Thyroid gland (tissue), 4 donors: ENCODE data around the gene TSPAN9. TPM values are rescaled to one million over a fixed set of nuclear protein-coding genes. Genes with fewer than 3 reads are reported as not detected.
"Not testable (repeated sequence)": the region's sequence is repeated elsewhere in the genome, so short reads cannot be mapped to it uniquely, and the experiment has no call there.

Experiments used
- DNase-seq, 2 donors: peaks; one replicate each; pipeline ENCODE4 v3.0.0-alpha.2; 2019
- H3K27ac ChIP-seq, 3 donors: fragments of 200-600 bp; sonication (generic); 1 replicate in 2 of 3; 2 replicates in 1 of 3; pipeline ENCODE4 v1.5.1; 2016 to 2019; ENCODE audit warnings: mild to moderate bottlenecking in 1 of 3, moderate library complexity in 1 of 3
- H3K27me3 ChIP-seq: fragments of 200-600 bp; sonication (generic); one replicate; pipeline ENCODE4 v1.5.1; 2019
- H3K36me3 ChIP-seq, 2 donors: fragments of 200-600 bp; sonication (generic); one replicate each; pipeline ENCODE4 v1.5.1; 2016 to 2019
- H3K4me1 ChIP-seq, 2 donors: fragments of 200-600 bp; sonication (generic); one replicate each; pipeline ENCODE4 v1.5.1; 2017 to 2019
- H3K4me3 ChIP-seq, 3 donors: fragments of 200-600 bp; sonication (generic); replicated peaks in 1 of 3; 1 replicate in 2 of 3; 2 replicates in 1 of 3; pipeline ENCODE4 v1.5.1; 2016; ENCODE audit warnings: mild to moderate bottlenecking in 1 of 3
- H3K9me3 ChIP-seq: fragments of 200-600 bp; sonication (generic); one replicate; pipeline ENCODE4 v1.5.1; 2017
- POLR2A ChIP-seq, 2 donors: fragments of 450-650 bp; IDR thresholded peaks; one replicate each; pipeline ENCODE4 v1.6.1; 2017; ENCODE audit warnings: antibody characterized with exemption in 2 of 2, mild to moderate bottlenecking in 2 of 2, moderate library complexity in 1 of 2
- WGBS, 2 donors: methylation state at CpG; one replicate each; pipeline ENCODE4 v1.1.5; 2017; 5-methylcytosine and 5-hydroxymethylcytosine counted together
- intact Hi-C: fragments of 100-400 bp; cut with DNase I; formaldehyde crosslinking; loops from one replicate; pipeline ENCODE4 v1.15.1; 2023
- total RNA-seq, 4 donors: library from RNA; depleted of rRNA; stranded (reverse); fragments of >200 nt; gene quantifications; one replicate each; pipeline ENCODE4 v1.2.3, GENCODE V29; 2016
- TF ChIP-seq, protein P1 (sequence below), 6 experiments: fragments of 200-600 bp in 3 of 6; fragments of 450-650 bp in 3 of 6; sonication (generic) in 3 of 6; IDR thresholded peaks; one replicate each; pipeline ENCODE4 v1.5.1; 2016 to 2019; ENCODE audit warnings: antibody characterized with exemption in 6 of 6, mild to moderate bottlenecking in 2 of 6, inconsistent platforms in 1 of 6, moderate library complexity in 1 of 6

TSPAN9 gene
- total RNA-seq, 4 donors from 2014 or later = 26.9 to 47.5 (median 33.2) TPM

DNA sequence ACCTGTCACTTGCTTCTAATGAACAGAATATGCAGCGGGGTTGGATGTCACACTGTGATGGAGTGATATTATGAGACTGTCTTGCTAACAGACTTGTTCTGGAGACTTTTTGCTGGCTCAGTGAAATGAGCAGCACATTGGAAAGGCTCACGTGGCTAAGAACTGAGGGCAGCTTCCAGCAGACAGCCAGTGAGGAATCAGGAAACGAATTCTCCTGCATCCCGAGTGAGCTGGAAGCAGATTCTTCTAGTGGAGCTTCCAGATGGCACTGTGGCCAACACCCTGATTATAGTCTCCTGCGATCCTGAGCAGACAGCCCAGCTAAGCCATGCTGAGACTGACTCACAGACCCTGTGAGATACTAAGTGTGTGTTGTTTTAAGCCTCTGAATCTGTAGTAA lies 16.1 kb upstream of the TSPAN9 start:
- 54 to 64% methylated on average over 4 to 5 of the region's 5 CpGs for WGBS, 2 donors

DNA sequence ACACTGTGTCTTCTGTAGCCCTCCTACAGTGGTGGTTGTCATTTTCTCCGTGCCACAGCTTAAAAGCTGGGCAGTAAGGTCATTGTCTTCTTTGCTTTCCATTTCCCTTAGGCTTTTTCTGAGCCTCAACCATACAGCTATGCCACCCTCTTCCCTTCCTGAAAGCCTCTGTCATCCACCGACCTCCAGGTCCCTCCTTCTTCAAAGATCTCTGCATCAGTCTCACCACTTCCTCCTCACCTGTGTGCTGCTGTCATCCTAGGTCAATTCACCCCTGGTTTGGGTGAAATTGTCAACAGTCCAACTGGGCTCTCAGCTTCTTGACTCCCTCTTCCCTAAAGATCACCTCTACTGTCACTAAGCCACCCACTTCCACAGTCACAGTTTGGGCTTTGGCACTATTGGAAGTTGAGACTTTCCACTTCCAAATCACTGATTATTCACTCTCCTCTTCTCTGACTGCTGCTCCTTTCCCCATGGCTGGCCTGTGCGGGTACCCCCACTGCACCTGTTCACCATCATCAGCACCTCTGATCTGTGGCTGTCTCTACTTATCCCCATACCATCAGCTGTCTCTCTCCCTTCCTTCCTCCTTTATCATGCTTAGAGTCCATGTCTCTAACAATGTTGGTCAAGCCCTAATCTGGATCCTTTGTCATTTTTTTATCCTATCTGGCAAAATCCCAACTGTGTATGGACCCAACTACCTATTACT lies 15.5 kb upstream of the TSPAN9 start:
- intact Hi-C loops = no loop called here
- Histone ChIP-seq H3K4me1 (no peaks in the 10 kb centered on the region), H3K4me3 (no peak overlapping the region), H3K27me3 (no peaks in the 10 kb centered on the region), H3K27ac (no peak overlapping the region), H3K36me3 (no peaks in the 10 kb centered on the region), H3K9me3 (no peaks in the 10 kb centered on the region)
- TF ChIP-seq, protein P1, sequence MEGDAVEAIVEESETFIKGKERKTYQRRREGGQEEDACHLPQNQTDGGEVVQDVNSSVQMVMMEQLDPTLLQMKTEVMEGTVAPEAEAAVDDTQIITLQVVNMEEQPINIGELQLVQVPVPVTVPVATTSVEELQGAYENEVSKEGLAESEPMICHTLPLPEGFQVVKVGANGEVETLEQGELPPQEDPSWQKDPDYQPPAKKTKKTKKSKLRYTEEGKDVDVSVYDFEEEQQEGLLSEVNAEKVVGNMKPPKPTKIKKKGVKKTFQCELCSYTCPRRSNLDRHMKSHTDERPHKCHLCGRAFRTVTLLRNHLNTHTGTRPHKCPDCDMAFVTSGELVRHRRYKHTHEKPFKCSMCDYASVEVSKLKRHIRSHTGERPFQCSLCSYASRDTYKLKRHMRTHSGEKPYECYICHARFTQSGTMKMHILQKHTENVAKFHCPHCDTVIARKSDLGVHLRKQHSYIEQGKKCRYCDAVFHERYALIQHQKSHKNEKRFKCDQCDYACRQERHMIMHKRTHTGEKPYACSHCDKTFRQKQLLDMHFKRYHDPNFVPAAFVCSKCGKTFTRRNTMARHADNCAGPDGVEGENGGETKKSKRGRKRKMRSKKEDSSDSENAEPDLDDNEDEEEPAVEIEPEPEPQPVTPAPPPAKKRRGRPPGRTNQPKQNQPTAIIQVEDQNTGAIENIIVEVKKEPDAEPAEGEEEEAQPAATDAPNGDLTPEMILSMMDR (IDR thresholded peaks at IDR 0.05) = no peak
- TF ChIP-seq POLR2A (IDR thresholded peaks at IDR 0.05) = no peak
- no peak for DNase-seq
- 75 to 76% methylated on average over 3 of the region's 3 CpGs for WGBS, 2 donors

More for the DNA sequence above, 16.1 kb upstream of the TSPAN9 start:
- Histone ChIP-seq H3K36me3 (no peaks in the 10 kb centered on the region), H3K27ac (no peak overlapping the region), H3K9me3 (no peaks in the 10 kb centered on the region), H3K27me3 (no peaks in the 10 kb centered on the region), H3K4me3 (no peak overlapping the region), H3K4me1 (peaks cover 0 to under 1% of the 10 kb centered on the region in 2 donors)
- no peak for DNase-seq
- TF ChIP-seq, protein P1 (IDR thresholded peaks at IDR 0.05) = no peak
- no peak for TF ChIP-seq POLR2A (IDR thresholded peaks at IDR 0.05)
- intact Hi-C loops = no loop called here

DNA sequence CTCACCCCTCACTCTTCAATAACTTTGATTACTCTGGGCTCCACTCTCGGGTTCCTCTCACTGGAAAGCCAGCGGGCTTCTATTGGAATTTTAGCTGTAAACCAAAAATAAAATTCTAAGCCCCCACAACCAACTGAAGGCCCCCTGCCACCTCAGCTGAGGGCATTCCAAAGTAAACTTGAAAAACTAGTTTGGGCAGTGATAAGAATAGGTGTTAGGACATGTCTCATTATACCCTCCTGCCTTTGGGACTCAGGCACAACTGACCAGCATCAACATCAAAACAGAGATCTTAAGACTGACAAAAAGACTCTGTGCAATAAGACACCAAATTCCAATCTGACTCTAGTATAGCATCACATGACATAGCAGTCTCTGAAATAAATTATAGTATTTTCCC lies 11.9 kb upstream of the TSPAN9 start:
- DNase-seq = no peak
- H3K9me3 ChIP-seq = no peaks in the 10 kb centered on the region
- H3K4me3 ChIP-seq = no peak overlapping the region
- H3K36me3 ChIP-seq = no peaks in the 10 kb centered on the region
- H3K27me3 ChIP-seq = no peaks in the 10 kb centered on the region
- peaks cover 0 to 9% of the 10 kb centered on the region in 2 donors for H3K4me1 ChIP-seq
- no peak for TF ChIP-seq POLR2A (IDR thresholded peaks at IDR 0.05)
- TF ChIP-seq, protein P1 (IDR thresholded peaks at IDR 0.05) = no peak
- intact Hi-C loops = no loop called here
- no peak overlapping the region for H3K27ac ChIP-seq
- WGBS, 2 donors = 66 to 76% methylated on average over 2 of the region's 2 CpGs

DNA sequence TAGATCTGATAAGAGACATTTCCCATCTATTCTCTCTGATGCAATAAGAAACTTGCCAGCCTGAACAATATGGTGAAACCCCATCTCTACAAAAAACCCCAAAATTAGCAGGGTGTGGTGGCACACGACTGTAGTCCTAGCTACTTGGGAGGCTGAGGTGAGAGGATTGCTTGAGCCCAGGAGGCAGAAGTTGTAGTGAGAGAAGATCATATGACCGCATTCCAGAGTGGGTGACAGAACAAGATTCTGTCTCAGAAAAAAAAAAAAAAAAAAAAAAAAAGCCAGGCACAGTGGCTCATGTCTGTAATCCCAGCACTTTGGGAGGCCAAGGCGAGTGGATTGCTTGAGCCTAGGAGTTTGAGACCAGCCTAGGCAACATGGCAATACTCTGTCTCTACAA lies 11.3 kb upstream of the TSPAN9 start:
- H3K27me3 ChIP-seq, H3K27ac ChIP-seq, H3K36me3 ChIP-seq, H3K4me3 ChIP-seq, DNase-seq, H3K4me1 ChIP-seq, H3K9me3 ChIP-seq, intact Hi-C loops: not testable (repeated sequence)
- 88 to 95% methylated on average over 3 of the region's 3 CpGs for WGBS, 2 donors

DNA sequence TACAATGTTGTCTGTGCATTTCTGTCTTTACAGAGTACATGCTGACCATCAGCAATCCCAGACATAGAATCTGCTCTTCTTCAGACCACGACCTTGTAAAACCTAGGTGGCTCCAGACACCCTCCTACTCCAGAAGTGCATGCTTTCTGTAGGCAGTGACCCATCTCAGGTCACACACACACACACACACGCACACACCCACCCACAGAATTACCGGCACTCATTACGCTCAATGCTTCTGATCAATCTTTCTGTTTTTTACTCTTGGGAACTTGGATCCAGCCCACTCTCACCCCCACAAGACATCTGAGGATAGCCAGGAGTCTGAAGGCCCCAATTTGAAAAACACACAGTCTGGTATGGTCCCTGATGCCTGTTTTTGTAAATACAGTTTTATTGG lies 7.5 kb upstream of the TSPAN9 start:
- 88 to 89% methylated on average over 4 of the region's 4 CpGs for WGBS, 2 donors
- H3K27me3 ChIP-seq = no peaks in the 10 kb centered on the region
- no peaks in the 10 kb centered on the region for H3K9me3 ChIP-seq
- no peaks in the 10 kb centered on the region for H3K36me3 ChIP-seq
- H3K4me3 ChIP-seq = no peak overlapping the region
- no peak overlapping the region for H3K27ac ChIP-seq
- no peak for DNase-seq
- no peak for TF ChIP-seq POLR2A (IDR thresholded peaks at IDR 0.05)
- TF ChIP-seq, protein P1 (IDR thresholded peaks at IDR 0.05) = no peak
- intact Hi-C loops = loop anchor here (10.0 kb wide), 1 partner anchor 65 kb away; no protein-coding TSS in a partner anchor
- H3K4me1 ChIP-seq = peaks cover 11 to 25% of the 10 kb centered on the region in 2 donors
